Lower leg skin (tissue), 4 donors: ENCODE measurements around the gene STUM. TPM values are rescaled to one million over a fixed set of nuclear protein-coding genes. Genes with fewer than 3 reads are reported as not detected.

Source experiments
- DNase-seq, 2 donors: peaks; one replicate each; pipeline ENCODE4 v3.0.0-alpha.2; 2019; ENCODE audit warnings: low spot score in 2 of 2
- H3K4me3 ChIP-seq: fragments of 200-600 bp; sonication (generic); 2 replicates; pipeline ENCODE4 v1.5.1; 2017; ENCODE audit warnings: mild to moderate bottlenecking, low read depth; ENCODE audit not compliant: poor library complexity, severe bottlenecking
- CTCF ChIP-seq, 3 donors: fragments of 450-650 bp; IDR thresholded peaks; one replicate each; pipeline ENCODE4 v1.5.1; 2016; ENCODE audit warnings: antibody characterized with exemption in 3 of 3, mild to moderate bottlenecking in 3 of 3, moderate library complexity in 2 of 3
- POLR2A ChIP-seq, 2 donors: fragments of 450-650 bp; IDR thresholded peaks; one replicate each; pipeline ENCODE4 v1.6.1; 2016 to 2017; ENCODE audit warnings: antibody characterized with exemption in 2 of 2, mild to moderate bottlenecking in 1 of 2, moderate library complexity in 1 of 2
- WGBS, 2 donors: methylation state at CpG; one replicate each; pipeline ENCODE4 v1.1.5; 2018; 5-methylcytosine and 5-hydroxymethylcytosine counted together
- intact Hi-C: fragments of 100-400 bp; cut with DNase I; formaldehyde crosslinking; loops from one replicate; pipeline ENCODE4 v1.15.0; 2023; ENCODE audit warnings: low total_unique reads
- total RNA-seq, 4 donors: library from RNA; depleted of rRNA; stranded (reverse); fragments of >200 nt; gene quantifications; one replicate each; pipeline ENCODE4 v1.1.0, GENCODE V29; 2016

Gene STUM
- total RNA-seq, 4 donors from 2014 or later = 1.0 to 6.6 (median 3.4) TPM

- no peak overlapping the region for H3K4me3 ChIP-seq
- peak in 1 of 2 donors; percentile 66 for DNase-seq
- 79 to 81% methylated on average over 8 of the region's 8 CpGs for WGBS, 2 donors
- no peak for TF ChIP-seq CTCF (IDR thresholded peaks at IDR 0.05)
- no peak for TF ChIP-seq POLR2A (IDR thresholded peaks at IDR 0.05)
- intact Hi-C loops = no loop called here
Observed at GRCh38 chr1:226523646-226524406, 24.7 kb upstream of the STUM start.

GRCh38 chr1:226524547-226524946 lies 24.0 kb upstream of the STUM start:
- DNase-seq = peak in 1 of 2 donors; percentile 0
- TF ChIP-seq POLR2A (IDR thresholded peaks at IDR 0.05) = no peak
- no peak overlapping the region for H3K4me3 ChIP-seq
- intact Hi-C loops = no loop called here

- 84 to 95% methylated on average over 3 of the region's 3 CpGs for WGBS, 2 donors
- intact Hi-C loops = no loop called here
Observed at GRCh38 chr1:226525750-226526149, 22.8 kb upstream of the STUM start.

GRCh38 chr1:226526801-226527595 lies 21.6 kb upstream of the STUM start:
- 77 to 79% methylated on average over 18 to 21 of the region's 21 CpGs for WGBS, 2 donors
- peak in 1 of 2 donors; percentile 57 for DNase-seq
- no peak for TF ChIP-seq CTCF (IDR thresholded peaks at IDR 0.05)
- TF ChIP-seq POLR2A (IDR thresholded peaks at IDR 0.05) = no peak
- intact Hi-C loops = no loop called here
- H3K4me3 ChIP-seq = no peak overlapping the region

More at GRCh38 chr1:226525750-226526149, 22.8 kb upstream of the STUM start:
- no peak for TF ChIP-seq POLR2A (IDR thresholded peaks at IDR 0.05)
- no peak for TF ChIP-seq CTCF (IDR thresholded peaks at IDR 0.05)
- no peak overlapping the region for H3K4me3 ChIP-seq
- DNase-seq = peak; percentile 34 to 51

- DNase-seq = no peak
- intact Hi-C loops = no loop called here
- WGBS, 2 donors = 87 to 93% methylated on average over 7 of the region's 7 CpGs
- TF ChIP-seq POLR2A (IDR thresholded peaks at IDR 0.05) (no peak), CTCF (IDR thresholded peaks at IDR 0.05) (no peak)
- H3K4me3 ChIP-seq = no peak overlapping the region
Observed at GRCh38 chr1:226529891-226530290, 18.7 kb upstream of the STUM start.

- TF ChIP-seq CTCF (IDR thresholded peaks at IDR 0.05) (no peak), POLR2A (IDR thresholded peaks at IDR 0.05) (no peak)
- DNase-seq = no peak
- WGBS, 2 donors = 87 to 89% methylated on average over 6 of the region's 6 CpGs
- H3K4me3 ChIP-seq = no peak overlapping the region
- intact Hi-C loops = no loop called here
Observed at GRCh38 chr1:226530591-226530990, 18.0 kb upstream of the STUM start.
